Lower leg skin (tissue), 3 donors: ENCODE measurements around the gene OR2T6.

Source experiments
- POLR2A ChIP-seq, 2 donors: fragments of 450-650 bp; IDR thresholded peaks; one replicate each; pipeline ENCODE4 v1.6.1; 2016 to 2017; ENCODE audit warnings: antibody characterized with exemption in 2 of 2, mild to moderate bottlenecking in 1 of 2, moderate library complexity in 1 of 2
- TF ChIP-seq, protein P1 (sequence below), 3 donors: fragments of 450-650 bp; IDR thresholded peaks; one replicate each; pipeline ENCODE4 v1.5.1; 2016; ENCODE audit warnings: antibody characterized with exemption in 3 of 3, mild to moderate bottlenecking in 3 of 3, moderate library complexity in 2 of 3

- TF ChIP-seq, protein P1, sequence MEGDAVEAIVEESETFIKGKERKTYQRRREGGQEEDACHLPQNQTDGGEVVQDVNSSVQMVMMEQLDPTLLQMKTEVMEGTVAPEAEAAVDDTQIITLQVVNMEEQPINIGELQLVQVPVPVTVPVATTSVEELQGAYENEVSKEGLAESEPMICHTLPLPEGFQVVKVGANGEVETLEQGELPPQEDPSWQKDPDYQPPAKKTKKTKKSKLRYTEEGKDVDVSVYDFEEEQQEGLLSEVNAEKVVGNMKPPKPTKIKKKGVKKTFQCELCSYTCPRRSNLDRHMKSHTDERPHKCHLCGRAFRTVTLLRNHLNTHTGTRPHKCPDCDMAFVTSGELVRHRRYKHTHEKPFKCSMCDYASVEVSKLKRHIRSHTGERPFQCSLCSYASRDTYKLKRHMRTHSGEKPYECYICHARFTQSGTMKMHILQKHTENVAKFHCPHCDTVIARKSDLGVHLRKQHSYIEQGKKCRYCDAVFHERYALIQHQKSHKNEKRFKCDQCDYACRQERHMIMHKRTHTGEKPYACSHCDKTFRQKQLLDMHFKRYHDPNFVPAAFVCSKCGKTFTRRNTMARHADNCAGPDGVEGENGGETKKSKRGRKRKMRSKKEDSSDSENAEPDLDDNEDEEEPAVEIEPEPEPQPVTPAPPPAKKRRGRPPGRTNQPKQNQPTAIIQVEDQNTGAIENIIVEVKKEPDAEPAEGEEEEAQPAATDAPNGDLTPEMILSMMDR (IDR thresholded peaks at IDR 0.05): no peak
- TF ChIP-seq POLR2A (IDR thresholded peaks at IDR 0.05): no peak
Observed at GRCh38 chr1:248402748-248403147, 27.2 kb downstream of the OR2T6 start, which contains the start of gene OR2T1.
